Omental fat pad (tissue), 4 donors: ENCODE data around the gene MCRIP2. TPM values are rescaled to one million over a fixed set of nuclear protein-coding genes. Genes with fewer than 3 reads are reported as not detected.

Experiments used
- ATAC-seq: fragments of 150-250 bp; one replicate; pipeline ENCODE4 v1.9.1; 2016; ENCODE audit warnings: mild to moderate bottlenecking, moderate library complexity; ENCODE audit not compliant: low FRiP score
- DNase-seq: peaks from one replicate; pipeline ENCODE4 v3.0.0-alpha.2; 2019; ENCODE audit warnings: low spot score
- CTCF ChIP-seq, 3 donors: fragments of 450-650 bp; IDR thresholded peaks; one replicate each; pipeline ENCODE4 v1.5.1; 2016 to 2017; ENCODE audit warnings: antibody characterized with exemption in 3 of 3, mild to moderate bottlenecking in 3 of 3, moderate library complexity in 2 of 3
- total RNA-seq, 4 donors: library from RNA; depleted of rRNA; stranded (reverse); fragments of >200 nt; gene quantifications; one replicate each; pipeline ENCODE4 v1.1.0, GENCODE V29; 2016

Gene MCRIP2
- total RNA-seq, 4 donors from 2014 or later: 33.3 to 54.7 (median 41.3) TPM

- TF ChIP-seq CTCF (IDR thresholded peaks at IDR 0.05): no peak
- ATAC-seq: no peak
- DNase-seq: no peak
These were observed 16.3 kb upstream of the MCRIP2 start for GRCh38 chr16:625117-625976.

GRCh38 chr16:625977-626765, 15.5 kb upstream of the MCRIP2 start:
- TF ChIP-seq CTCF (IDR thresholded peaks at IDR 0.05): no peak

GRCh38 chr16:626787-627453, 14.7 kb upstream of the MCRIP2 start:
- peak; percentile 81 for ATAC-seq
- DNase-seq: peak; percentile 68
- no peak for TF ChIP-seq CTCF (IDR thresholded peaks at IDR 0.05)

More at GRCh38 chr16:625977-626765, 15.5 kb upstream of the MCRIP2 start:
- DNase-seq (no peak), ATAC-seq (no peak)

- DNase-seq: peak; percentile 57
These were observed 14.0 kb upstream of the MCRIP2 start for GRCh38 chr16:627454-628239.

GRCh38 chr16:628321-629061, 13.1 kb upstream of the MCRIP2 start:
- TF ChIP-seq CTCF (IDR thresholded peaks at IDR 0.05): no peak
- ATAC-seq (no peak), DNase-seq (no peak)

More at GRCh38 chr16:627454-628239, 14.0 kb upstream of the MCRIP2 start:
- TF ChIP-seq CTCF (IDR thresholded peaks at IDR 0.05): no peak
- ATAC-seq: peak; percentile 48
